Measurements from ENCODE around the gene PDGFRA. TPM values are rescaled to one million over a fixed set of nuclear protein-coding genes. Genes with fewer than 3 reads are reported as not detected.
"Not testable (repeated sequence)": the region's sequence is repeated elsewhere in the genome, so short reads cannot be mapped to it uniquely, and the experiment has no call there.

Gene PDGFRA
- total RNA-seq, 1 experiment from 2014 or later: 6.8 TPM

- not testable (repeated sequence) for H2BK12ac ChIP-seq (ENCODE audit: insufficient read length, low read depth, low read length); H4K91ac ChIP-seq (ENCODE audit: insufficient read length, low read depth, low read length); H3K79me1 ChIP-seq (ENCODE audit: insufficient read depth, low read depth, low read length, poor library complexity, severe bottlenecking); H2BK15ac ChIP-seq (ENCODE audit: low read depth, low read length); H3K27me3 ChIP-seq (ENCODE audit: insufficient read depth, low read length); H3K9ac ChIP-seq (ENCODE audit: extremely low read depth, insufficient read length, low read length); H2BK20ac ChIP-seq (ENCODE audit: low read depth, low read length, poor library complexity, severe bottlenecking); H4K8ac ChIP-seq (replicated peaks; ENCODE audit: insufficient read length, low read depth, low read length); H3K23me2 ChIP-seq (ENCODE audit: insufficient read length, low read depth, low read length, poor library complexity, severe bottlenecking); H3K27me3 Mint-ChIP-seq (ENCODE audit: low read depth); H3K23ac ChIP-seq (ENCODE audit: insufficient read length, low read depth, low read length); H3K4me2 ChIP-seq (ENCODE audit: insufficient read depth, insufficient read length, low read length); H3K27ac Mint-ChIP-seq; H2BK120ac ChIP-seq (ENCODE audit: low read depth, low read length, poor library complexity, severe bottlenecking); H3K4me3 Mint-ChIP-seq; H4K20me1 ChIP-seq (ENCODE audit: control insufficient read depth, insufficient read depth, insufficient read length); H3K18ac ChIP-seq (ENCODE audit: insufficient read length, low read depth, low read length); H3T11ph ChIP-seq (ENCODE audit: low read length); H4K5ac ChIP-seq (ENCODE audit: insufficient read length, low read depth, low read length); DNase-seq; H2AFZ ChIP-seq (ENCODE audit: low read length); H3K79me2 ChIP-seq (ENCODE audit: insufficient read depth, low read length); H2AK5ac ChIP-seq (ENCODE audit: insufficient read length, low read length); H3K56ac ChIP-seq (ENCODE audit: insufficient read length, low read depth, low read length); H3K14ac ChIP-seq (ENCODE audit: insufficient read depth, low read length); H3K4ac ChIP-seq (ENCODE audit: low read depth, low read length); H3K4me1 ChIP-seq (ENCODE audit: insufficient read depth, low read length); H2BK5ac ChIP-seq (ENCODE audit: insufficient read length, low read length); H3K27ac ChIP-seq (ENCODE audit: insufficient read length, low read depth, low read length); H3K4me1 Mint-ChIP-seq
- WGBS (ENCODE audit: extremely low coverage, insufficient read length, low lambda C conversion rate): no CpG with 5 or more reads among the region's 15 CpGs
- Mint-ChIP-seq H3K36me3 (ENCODE audit: insufficient read depth in 1 of 3, low read depth in 3 of 3) (peaks cover 14 to 48% (median 33%) of the 10 kb centered on the region in 3 experiments), H3K9me3 (peaks cover 67 to 75% of the 10 kb centered on the region in 2 experiments)
- H3K9me3 ChIP-seq (ENCODE audit: control insufficient read depth, low read depth, low read length): peaks cover 30% of the 10 kb centered on the region
Measured at GRCh38 chr4:54243541-54243940, 14.4 kb downstream of the PDGFRA start.

- not testable (repeated sequence) for H3K18ac ChIP-seq (ENCODE audit: insufficient read length, low read depth, low read length); H4K8ac ChIP-seq (replicated peaks; ENCODE audit: insufficient read length, low read depth, low read length); H3K79me1 ChIP-seq (ENCODE audit: insufficient read depth, low read depth, low read length, poor library complexity, severe bottlenecking); H3K27ac Mint-ChIP-seq; H2AFZ ChIP-seq (ENCODE audit: low read length); H2BK12ac ChIP-seq (ENCODE audit: insufficient read length, low read depth, low read length); H3K79me2 ChIP-seq (ENCODE audit: insufficient read depth, low read length); H3K14ac ChIP-seq (ENCODE audit: insufficient read depth, low read length); H4K20me1 ChIP-seq (ENCODE audit: control insufficient read depth, insufficient read depth, insufficient read length); H3K56ac ChIP-seq (ENCODE audit: insufficient read length, low read depth, low read length); H3K36me3 Mint-ChIP-seq (ENCODE audit: insufficient read depth in 1 of 3, low read depth in 3 of 3); H3K27me3 Mint-ChIP-seq (ENCODE audit: low read depth); H3K4me1 ChIP-seq (ENCODE audit: insufficient read depth, low read length); H2AK5ac ChIP-seq (ENCODE audit: insufficient read length, low read length); H2BK15ac ChIP-seq (ENCODE audit: low read depth, low read length); H3K4me3 Mint-ChIP-seq; H2BK120ac ChIP-seq (ENCODE audit: low read depth, low read length, poor library complexity, severe bottlenecking); H3K9me3 ChIP-seq (ENCODE audit: control insufficient read depth, low read depth, low read length); DNase-seq; H4K91ac ChIP-seq (ENCODE audit: insufficient read length, low read depth, low read length); H2BK5ac ChIP-seq (ENCODE audit: insufficient read length, low read length); H3K4me2 ChIP-seq (ENCODE audit: insufficient read depth, insufficient read length, low read length); H4K5ac ChIP-seq (ENCODE audit: insufficient read length, low read depth, low read length); H3K23me2 ChIP-seq (ENCODE audit: insufficient read length, low read depth, low read length, poor library complexity, severe bottlenecking); H3K9ac ChIP-seq (ENCODE audit: extremely low read depth, insufficient read length, low read length); H3K23ac ChIP-seq (ENCODE audit: insufficient read length, low read depth, low read length); H2BK20ac ChIP-seq (ENCODE audit: low read depth, low read length, poor library complexity, severe bottlenecking); H3K27me3 ChIP-seq (ENCODE audit: insufficient read depth, low read length); H3K27ac ChIP-seq (ENCODE audit: insufficient read length, low read depth, low read length); H3T11ph ChIP-seq (ENCODE audit: low read length); H3K4ac ChIP-seq (ENCODE audit: low read depth, low read length)
- Mint-ChIP-seq H3K9me3 (peaks cover 19 to 36% of the 10 kb centered on the region in 2 experiments), H3K4me1 (peaks cover 14 to 16% of the 10 kb centered on the region in 2 experiments)
- no CpG with 5 or more reads among the region's 1 CpG for WGBS (ENCODE audit: extremely low coverage, insufficient read length, low lambda C conversion rate)
Measured at GRCh38 chr4:54252312-54252711, 23.2 kb downstream of the PDGFRA start.
